ENCODE data around the gene CCDC146. TPM values are rescaled to one million over a fixed set of nuclear protein-coding genes. Genes with fewer than 3 reads are reported as not detected.

Gene CCDC146
- total RNA-seq, 1 donor from 2014 or later, result 4.5 TPM

GRCh38 chr7:77253151-77253550 is 130.7 kb downstream of the CCDC146 start:
- Mint-ChIP-seq H3K36me3 (ENCODE audit: low read depth, unreplicated experiment) (no peaks in the 10 kb centered on the region), H3K9me3 (ENCODE audit: unreplicated experiment) (no peaks in the 10 kb centered on the region), H3K4me1 (ENCODE audit: unreplicated experiment) (peaks cover 3% of the 10 kb centered on the region), H3K27ac (ENCODE audit: unreplicated experiment) (no peak overlapping the region), H3K4me3 (ENCODE audit: unreplicated experiment) (no peak overlapping the region), H3K27me3 (ENCODE audit: unreplicated experiment) (no peaks in the 10 kb centered on the region)
- DNase-seq (ENCODE audit: low spot score), result no peak
- TF ChIP-seq, protein P1, sequence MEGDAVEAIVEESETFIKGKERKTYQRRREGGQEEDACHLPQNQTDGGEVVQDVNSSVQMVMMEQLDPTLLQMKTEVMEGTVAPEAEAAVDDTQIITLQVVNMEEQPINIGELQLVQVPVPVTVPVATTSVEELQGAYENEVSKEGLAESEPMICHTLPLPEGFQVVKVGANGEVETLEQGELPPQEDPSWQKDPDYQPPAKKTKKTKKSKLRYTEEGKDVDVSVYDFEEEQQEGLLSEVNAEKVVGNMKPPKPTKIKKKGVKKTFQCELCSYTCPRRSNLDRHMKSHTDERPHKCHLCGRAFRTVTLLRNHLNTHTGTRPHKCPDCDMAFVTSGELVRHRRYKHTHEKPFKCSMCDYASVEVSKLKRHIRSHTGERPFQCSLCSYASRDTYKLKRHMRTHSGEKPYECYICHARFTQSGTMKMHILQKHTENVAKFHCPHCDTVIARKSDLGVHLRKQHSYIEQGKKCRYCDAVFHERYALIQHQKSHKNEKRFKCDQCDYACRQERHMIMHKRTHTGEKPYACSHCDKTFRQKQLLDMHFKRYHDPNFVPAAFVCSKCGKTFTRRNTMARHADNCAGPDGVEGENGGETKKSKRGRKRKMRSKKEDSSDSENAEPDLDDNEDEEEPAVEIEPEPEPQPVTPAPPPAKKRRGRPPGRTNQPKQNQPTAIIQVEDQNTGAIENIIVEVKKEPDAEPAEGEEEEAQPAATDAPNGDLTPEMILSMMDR (IDR thresholded peaks at IDR 0.05; ENCODE audit: unreplicated experiment), result no peak

- DNase-seq (ENCODE audit: low spot score), result no peak
Measured at GRCh38 chr7:77254429-77254828, 132.0 kb downstream of the CCDC146 start.

DNA sequence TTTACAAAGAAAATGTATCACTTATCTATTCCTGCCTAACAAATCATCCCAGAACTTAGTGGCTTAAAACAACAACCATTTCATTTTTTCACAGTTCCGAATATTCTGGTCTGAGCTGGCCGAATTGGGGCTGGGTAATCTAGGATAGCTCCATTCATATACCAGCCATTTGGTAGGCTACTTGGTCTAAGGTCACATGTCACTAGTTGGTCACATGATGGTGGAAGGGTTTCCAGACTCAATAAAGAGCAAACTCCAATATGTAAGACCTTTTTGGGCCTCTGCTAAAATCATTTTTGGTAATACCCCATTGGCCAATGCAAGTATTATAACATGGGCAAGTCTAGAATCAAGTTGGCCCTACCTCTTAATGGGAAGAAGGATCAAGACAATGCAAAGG is 132.5 kb downstream of the CCDC146 start:
- Mint-ChIP-seq H3K27me3 (ENCODE audit: unreplicated experiment) (no peaks in the 10 kb centered on the region), H3K4me1 (ENCODE audit: unreplicated experiment) (peaks cover 3% of the 10 kb centered on the region), H3K9me3 (ENCODE audit: unreplicated experiment) (no peaks in the 10 kb centered on the region), H3K4me3 (ENCODE audit: unreplicated experiment) (no peak overlapping the region), H3K27ac (ENCODE audit: unreplicated experiment) (no peak overlapping the region), H3K36me3 (ENCODE audit: low read depth, unreplicated experiment) (no peaks in the 10 kb centered on the region)
- no peak for DNase-seq (ENCODE audit: low spot score)
- TF ChIP-seq, protein P1 (IDR thresholded peaks at IDR 0.05; ENCODE audit: unreplicated experiment), result no peak

More at GRCh38 chr7:77254429-77254828, 132.0 kb downstream of the CCDC146 start:
- H3K27ac Mint-ChIP-seq (ENCODE audit: unreplicated experiment), result no peak overlapping the region
- peaks cover 3% of the 10 kb centered on the region for H3K4me1 Mint-ChIP-seq (ENCODE audit: unreplicated experiment)
- no peak overlapping the region for H3K4me3 Mint-ChIP-seq (ENCODE audit: unreplicated experiment)
- H3K36me3 Mint-ChIP-seq (ENCODE audit: low read depth, unreplicated experiment), result no peaks in the 10 kb centered on the region
- no peaks in the 10 kb centered on the region for H3K27me3 Mint-ChIP-seq (ENCODE audit: unreplicated experiment)
- no peaks in the 10 kb centered on the region for H3K9me3 Mint-ChIP-seq (ENCODE audit: unreplicated experiment)
- TF ChIP-seq, protein P1 (IDR thresholded peaks at IDR 0.05; ENCODE audit: unreplicated experiment), result no peak

DNA sequence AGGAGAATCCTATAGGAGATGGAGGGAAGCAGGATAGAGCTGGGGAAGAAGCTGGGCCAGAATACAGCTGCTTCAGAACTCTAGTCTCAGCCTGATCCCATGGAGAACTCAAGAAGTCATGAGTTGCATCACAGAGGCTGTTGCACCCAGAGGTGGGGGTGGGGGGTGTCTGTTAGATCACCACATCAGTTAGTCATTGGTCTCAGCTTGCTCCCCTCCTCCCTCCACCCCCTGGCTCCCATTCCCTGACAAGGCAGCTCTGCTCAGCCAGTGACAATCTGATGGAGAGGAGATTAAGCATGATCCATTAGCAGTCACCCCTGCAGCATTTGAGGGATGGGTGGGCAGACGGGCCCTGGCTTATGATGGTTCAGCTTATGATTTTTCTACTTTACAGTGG is 135.6 kb downstream of the CCDC146 start:
- Mint-ChIP-seq H3K4me3 (ENCODE audit: unreplicated experiment) (no peak overlapping the region), H3K27ac (ENCODE audit: unreplicated experiment) (no peak overlapping the region), H3K27me3 (ENCODE audit: unreplicated experiment) (peaks cover 2% of the 10 kb centered on the region), H3K36me3 (ENCODE audit: low read depth, unreplicated experiment) (no peaks in the 10 kb centered on the region), H3K9me3 (ENCODE audit: unreplicated experiment) (no peaks in the 10 kb centered on the region), H3K4me1 (ENCODE audit: unreplicated experiment) (no peaks in the 10 kb centered on the region)
- DNase-seq (ENCODE audit: low spot score), result no peak
- TF ChIP-seq, protein P1 (IDR thresholded peaks at IDR 0.05; ENCODE audit: unreplicated experiment), result no peak

DNA sequence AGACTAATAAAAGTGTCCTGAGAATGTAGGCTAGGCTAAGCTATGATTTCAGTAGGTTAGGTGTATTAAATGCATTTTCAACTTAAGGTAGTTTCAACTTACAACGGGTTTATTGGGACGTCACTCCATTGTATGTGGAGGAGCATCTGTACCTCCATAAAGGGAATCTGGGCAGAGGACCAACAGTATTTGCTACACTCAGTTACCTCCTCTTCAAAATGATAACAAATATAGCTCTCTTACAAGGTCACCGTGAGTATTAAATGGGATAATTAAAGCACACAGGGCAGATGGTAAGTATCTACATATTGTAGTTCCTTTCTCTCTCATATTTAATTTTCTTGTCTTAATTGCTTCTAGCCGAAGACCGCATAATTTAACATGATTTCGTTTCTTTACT is 136.2 kb downstream of the CCDC146 start:
- Mint-ChIP-seq H3K4me1 (ENCODE audit: unreplicated experiment) (no peaks in the 10 kb centered on the region), H3K27ac (ENCODE audit: unreplicated experiment) (no peak overlapping the region), H3K27me3 (ENCODE audit: unreplicated experiment) (peaks cover 2% of the 10 kb centered on the region), H3K36me3 (ENCODE audit: low read depth, unreplicated experiment) (no peaks in the 10 kb centered on the region), H3K9me3 (ENCODE audit: unreplicated experiment) (no peaks in the 10 kb centered on the region), H3K4me3 (ENCODE audit: unreplicated experiment) (no peak overlapping the region)
- TF ChIP-seq, protein P1 (IDR thresholded peaks at IDR 0.05; ENCODE audit: unreplicated experiment), result no peak
- no peak for DNase-seq (ENCODE audit: low spot score)
